Activated naive CD4-positive, alpha-beta T cell treated with anti-CD3 and anti-CD28 coated beads, Interleukin-2, amount 50 U/mL, for 72 hours (primary cell): ENCODE data around the gene ZCCHC2. TPM values are rescaled to one million over a fixed set of nuclear protein-coding genes. Genes with fewer than 3 reads are reported as not detected.

Experiments
- ATAC-seq, 2 donors: fragments of 150-1000 bp; cut with Tn5 transposase; 2 replicates each; pipeline ENCODE4 v1.10.0; 2021; ENCODE audit warnings: mild to moderate bottlenecking in 2 of 2, moderate library complexity in 2 of 2
- DNase-seq, 2 donors: peaks; one replicate each; pipeline ENCODE4 v3.0.0; 2021 to 2022; ENCODE audit warnings: low spot score in 2 of 2
- H3K27ac Mint-ChIP-seq, 2 donors: one replicate each; pipeline ENCODE4 v1.8.0; 2022; ENCODE audit warnings: mild to moderate bottlenecking in 2 of 2, mixed read lengths in 2 of 2
- H3K36me3 Mint-ChIP-seq, 2 donors: one replicate each; pipeline ENCODE4 v1.8.0; 2022; ENCODE audit warnings: mixed read lengths in 2 of 2
- H3K9me3 Mint-ChIP-seq, 2 donors: one replicate each; pipeline ENCODE4 v1.8.0; 2022; ENCODE audit warnings: mixed read lengths in 2 of 2
- total RNA-seq, 2 donors: library from RNA; stranded (reverse); gene quantifications; one replicate each; pipeline ENCODE4 v1.2.3, GENCODE V29; 2022

Gene ZCCHC2
- total RNA-seq, 2 donors from 2014 or later, result 33.8 to 66.0 TPM

DNA sequence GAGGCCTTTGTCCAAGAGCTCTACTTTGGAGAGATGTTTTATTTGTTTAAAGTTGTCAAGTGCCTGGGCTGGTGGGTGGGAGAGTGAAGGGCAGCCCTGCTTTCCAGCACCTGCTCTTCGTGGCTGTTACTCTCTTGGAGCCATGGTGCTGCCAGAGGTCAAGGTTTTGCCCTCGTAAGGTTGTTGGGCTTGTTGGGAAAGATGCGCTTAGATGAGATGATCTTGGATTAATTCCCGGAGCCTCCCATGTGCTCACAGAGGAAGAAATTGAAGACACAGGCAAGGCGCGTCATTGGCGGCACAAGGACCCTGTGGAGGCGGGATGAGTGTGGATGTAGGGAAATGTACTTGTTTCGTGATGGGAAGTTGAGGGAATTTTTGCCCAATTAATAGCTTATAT, 27.9 kb downstream of the ZCCHC2 start:
- H3K36me3 Mint-ChIP-seq, result peaks cover 15 to 25% of the 10 kb centered on the region in 2 donors
- H3K9me3 Mint-ChIP-seq, result no peaks in the 10 kb centered on the region
- DNase-seq (no peak), ATAC-seq (no peak)
- no peak overlapping the region for H3K27ac Mint-ChIP-seq

DNA sequence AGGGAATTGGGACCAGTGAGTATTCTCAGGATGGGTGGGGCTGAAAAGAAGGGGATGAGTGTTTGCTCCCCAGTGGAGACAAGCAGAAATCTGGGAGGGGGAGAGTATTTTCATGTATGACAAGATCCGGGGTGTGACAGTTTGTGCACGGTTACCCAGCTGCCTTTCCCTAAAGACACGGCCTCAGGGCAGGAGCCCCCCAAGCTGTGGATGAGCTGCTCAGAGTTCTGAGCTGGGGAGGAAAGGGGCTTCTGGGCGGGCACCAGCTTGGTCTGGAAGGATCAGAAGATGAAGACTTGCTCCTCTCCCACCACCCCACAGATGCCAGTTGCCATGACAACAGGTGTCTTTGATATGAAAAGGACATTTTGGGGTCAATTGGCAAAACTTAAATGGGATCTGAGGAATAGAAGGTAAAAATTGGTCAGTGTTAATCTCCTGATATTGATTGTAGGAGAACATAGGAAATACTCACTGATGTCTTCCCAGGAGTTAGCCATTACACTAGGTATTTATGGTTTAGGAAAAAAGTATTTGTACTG, 29.2 kb downstream of the ZCCHC2 start:
- DNase-seq (no peak), ATAC-seq (no peak)
- peaks cover 19 to 25% of the 10 kb centered on the region in 2 donors for H3K36me3 Mint-ChIP-seq
- H3K27ac Mint-ChIP-seq, result no peak overlapping the region
- H3K9me3 Mint-ChIP-seq, result no peaks in the 10 kb centered on the region

DNA sequence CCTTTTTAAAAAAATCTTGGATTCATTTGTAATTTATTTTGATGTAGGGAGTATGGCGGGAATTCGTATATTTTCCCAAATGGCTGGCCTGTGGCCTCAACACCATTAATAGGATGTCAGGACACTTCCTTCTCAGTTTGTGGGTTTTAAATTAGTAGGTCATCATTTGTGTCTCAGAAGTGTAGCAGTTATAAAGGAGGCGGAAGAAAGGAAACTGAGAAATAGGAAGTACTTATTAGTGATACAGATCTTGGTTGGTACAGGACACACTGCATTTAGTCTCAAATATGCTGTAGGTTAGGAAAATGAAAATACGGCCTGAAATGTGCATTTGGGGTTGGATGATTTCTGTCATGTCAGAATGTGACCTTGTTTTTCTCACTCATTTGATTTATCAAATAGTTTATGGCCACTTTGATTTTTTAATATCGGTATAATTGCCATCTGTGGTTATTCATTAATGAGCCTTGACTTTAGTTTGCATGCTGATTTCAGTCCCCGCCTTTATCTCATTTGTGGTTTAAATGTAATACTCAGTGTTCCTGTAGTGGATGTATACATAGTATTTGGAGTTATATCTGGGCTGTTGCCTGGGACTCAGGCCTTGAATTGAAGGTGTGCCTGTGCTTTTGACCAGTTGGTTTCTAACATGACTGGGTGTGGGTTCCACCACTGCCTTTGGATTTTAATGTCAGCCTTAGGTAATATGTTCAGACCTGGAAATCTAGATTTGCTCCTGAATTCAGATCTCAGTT, 31.4 kb downstream of the ZCCHC2 start:
- no peaks in the 10 kb centered on the region for H3K9me3 Mint-ChIP-seq
- H3K36me3 Mint-ChIP-seq, result peaks cover 21 to 25% of the 10 kb centered on the region in 2 donors
- H3K27ac Mint-ChIP-seq, result no peak overlapping the region
- no peak for ATAC-seq
- DNase-seq, result no peak

DNA sequence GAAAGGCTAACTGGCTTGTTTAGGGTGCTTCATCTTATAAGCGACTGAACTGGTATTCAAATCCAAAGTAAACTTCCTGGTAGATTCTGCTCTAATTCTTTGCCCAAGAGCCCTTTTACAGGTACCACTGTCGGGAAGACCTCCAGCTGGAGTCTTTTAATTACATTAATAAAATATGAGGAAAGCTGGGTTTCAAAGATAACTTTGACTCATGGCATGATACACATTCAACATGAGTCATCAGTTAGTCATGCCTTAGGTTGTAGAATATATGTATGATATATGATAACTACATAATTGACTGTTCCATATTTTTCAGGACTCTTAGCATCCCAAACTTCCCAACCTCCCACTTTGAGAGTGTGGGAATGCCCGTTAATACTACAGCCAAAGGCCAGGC, 32.3 kb downstream of the ZCCHC2 start:
- peaks cover 25% of the 10 kb centered on the region in 2 donors for H3K36me3 Mint-ChIP-seq
- ATAC-seq, result peak; percentile 73 to 77
- no peak for DNase-seq
- H3K9me3 Mint-ChIP-seq, result no peaks in the 10 kb centered on the region
- peak overlapping the region in 1 of 2 donors; percentile 11 for H3K27ac Mint-ChIP-seq

DNA sequence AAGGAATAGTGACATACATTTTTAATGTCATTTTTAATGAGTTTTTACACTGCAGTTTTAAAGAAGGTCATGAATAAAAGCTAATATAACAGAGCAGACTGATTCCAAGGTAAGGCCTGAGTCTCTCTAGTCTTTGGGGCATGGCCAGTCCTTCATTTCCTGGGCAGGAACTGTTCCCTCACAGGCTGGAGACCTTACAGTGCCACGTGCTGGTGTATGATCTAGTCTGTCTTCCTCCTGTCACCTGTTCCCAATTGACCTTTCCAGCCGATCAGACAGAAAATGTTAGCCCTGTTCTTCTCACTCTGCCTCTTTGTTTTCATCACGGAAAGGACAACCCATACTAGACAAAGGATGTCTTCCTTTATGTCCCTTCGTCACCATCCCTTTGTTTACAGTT, 33.6 kb downstream of the ZCCHC2 start:
- Mint-ChIP-seq H3K27ac (peak overlapping the region in 1 of 2 donors; percentile 6), H3K36me3 (peaks cover 22 to 26% of the 10 kb centered on the region in 2 donors), H3K9me3 (no peaks in the 10 kb centered on the region)
- no peak for DNase-seq
- no peak for ATAC-seq

DNA sequence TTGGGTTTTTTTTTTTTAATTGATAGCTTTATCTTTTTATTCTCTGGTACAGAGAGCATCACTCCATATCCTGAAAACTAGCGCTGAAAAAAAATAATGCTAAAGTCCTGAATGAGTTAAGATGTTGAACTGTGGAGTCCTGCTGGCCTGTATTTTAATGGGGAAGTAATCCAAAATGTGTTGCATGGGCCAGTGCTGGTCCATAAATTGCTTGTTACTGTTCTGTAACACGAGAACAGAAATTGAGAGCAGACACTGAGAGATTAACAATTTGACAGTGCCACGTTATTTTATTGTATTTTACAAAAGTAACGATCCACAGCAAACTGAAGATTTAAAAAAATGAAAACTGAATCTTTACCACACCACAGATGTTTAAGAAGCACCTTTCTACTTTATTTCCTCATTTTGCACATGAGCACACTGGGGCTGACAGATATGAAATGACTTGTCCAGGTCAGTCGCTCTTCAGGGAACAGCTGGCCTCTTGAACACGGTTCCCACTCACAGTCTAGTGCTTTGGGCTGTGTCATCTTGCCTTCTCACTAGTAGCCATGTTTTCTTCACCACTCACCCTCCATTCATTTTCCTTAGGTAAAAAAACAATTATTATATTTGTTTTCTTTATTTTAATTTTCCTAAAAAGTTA, 35.3 kb downstream of the ZCCHC2 start:
- Mint-ChIP-seq H3K9me3 (no peaks in the 10 kb centered on the region), H3K27ac (no peak overlapping the region), H3K36me3 (peaks cover 29 to 34% of the 10 kb centered on the region in 2 donors)
- DNase-seq (no peak), ATAC-seq (no peak)

DNA sequence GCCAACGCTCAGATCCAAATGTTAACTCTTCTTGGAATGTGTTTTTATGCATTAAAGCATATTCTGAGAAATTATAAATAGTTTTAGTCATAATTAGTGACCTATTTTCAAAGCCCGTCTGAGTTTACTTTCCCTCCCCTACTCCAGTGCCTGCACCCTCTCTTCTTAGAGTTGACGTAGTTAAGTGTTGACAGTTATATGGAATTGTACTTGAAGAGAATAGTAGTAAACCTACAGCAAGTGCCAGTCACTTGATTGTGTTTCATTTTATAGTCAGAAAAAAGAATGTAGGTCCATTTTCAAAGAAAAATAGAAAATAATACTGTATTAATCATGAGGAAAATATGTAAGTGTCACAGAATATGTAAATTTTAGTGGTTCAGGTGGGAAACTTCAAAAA, 41.2 kb downstream of the ZCCHC2 start:
- Mint-ChIP-seq H3K27ac (no peak overlapping the region), H3K36me3 (peaks cover 23 to 39% of the 10 kb centered on the region in 2 donors), H3K9me3 (no peaks in the 10 kb centered on the region)
- ATAC-seq (no peak), DNase-seq (no peak)

DNA sequence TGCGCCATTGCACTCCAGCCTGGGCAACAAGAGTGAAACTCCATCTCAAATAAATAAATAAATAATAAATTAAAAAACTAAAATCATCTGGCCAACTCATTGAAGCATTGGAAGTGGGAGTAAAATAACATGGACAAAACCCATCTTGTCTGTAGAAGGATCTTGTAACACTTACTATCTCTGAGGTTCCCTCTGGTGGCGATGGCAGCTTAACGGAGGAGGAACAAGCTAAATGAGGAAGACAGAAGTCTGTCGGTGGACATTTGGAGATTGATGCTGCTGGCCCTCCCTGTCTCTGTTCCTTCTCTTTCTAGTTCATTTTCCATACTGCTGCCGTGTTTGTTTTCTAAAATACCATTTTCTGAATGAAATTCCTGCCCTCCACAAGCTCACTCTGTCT, 43.4 kb downstream of the ZCCHC2 start:
- no peak overlapping the region for H3K27ac Mint-ChIP-seq
- H3K9me3 Mint-ChIP-seq, result peaks cover 0 to 4% of the 10 kb centered on the region in 2 donors
- DNase-seq (no peak), ATAC-seq (no peak)
- H3K36me3 Mint-ChIP-seq, result peaks cover 18 to 54% of the 10 kb centered on the region in 2 donors

DNA sequence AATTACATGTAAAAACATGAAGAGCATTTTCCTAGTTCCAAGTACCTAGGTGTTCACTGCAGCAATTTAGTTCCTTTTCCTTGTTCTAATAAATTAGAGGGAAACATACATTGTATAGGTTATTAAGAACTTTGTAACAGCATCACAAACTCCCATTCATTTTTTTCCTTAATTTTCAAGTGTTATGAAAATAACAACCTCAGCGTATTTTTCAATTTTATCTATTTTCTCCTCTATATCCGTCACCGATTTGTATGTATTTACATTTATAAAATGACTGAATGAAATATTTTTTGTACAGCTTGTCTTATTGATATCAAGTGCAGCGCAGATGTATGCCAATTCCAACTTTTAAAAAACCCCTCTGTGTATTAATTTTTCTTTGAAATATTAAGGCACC, 44.0 kb downstream of the ZCCHC2 start:
- Mint-ChIP-seq H3K27ac (no peak overlapping the region), H3K36me3 (peaks cover 12 to 54% of the 10 kb centered on the region in 2 donors), H3K9me3 (peaks cover 0 to 4% of the 10 kb centered on the region in 2 donors)
- ATAC-seq (no peak), DNase-seq (no peak)

DNA sequence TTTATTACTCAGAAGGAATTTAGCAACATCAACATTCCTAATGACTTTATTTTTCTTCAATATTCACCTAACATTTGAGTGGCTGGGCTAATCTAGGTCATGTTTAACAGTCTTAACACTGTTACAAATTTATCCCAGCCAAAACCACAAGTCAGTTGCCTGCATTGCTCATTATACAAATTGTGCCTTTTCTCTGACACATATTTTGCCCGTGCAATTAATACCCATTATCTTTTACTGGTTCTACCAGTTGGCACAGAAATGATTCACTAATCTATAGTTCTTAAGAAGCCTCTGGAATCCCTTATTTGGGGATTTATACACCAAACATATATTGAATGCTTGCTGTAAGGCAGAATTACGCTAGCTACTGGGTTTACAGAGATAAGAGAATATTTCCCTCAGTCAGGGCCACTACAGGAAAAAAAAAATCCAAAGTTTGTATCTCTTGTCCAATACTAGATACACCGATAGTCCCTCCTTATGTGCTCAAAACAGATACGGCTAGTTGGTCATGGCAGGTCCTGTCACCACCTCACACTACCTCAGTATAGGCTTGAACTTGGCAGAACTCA, 46.3 kb downstream of the ZCCHC2 start:
- DNase-seq (no peak), ATAC-seq (no peak)
- no peak overlapping the region for H3K27ac Mint-ChIP-seq
- peaks cover 14 to 61% of the 10 kb centered on the region in 2 donors for H3K36me3 Mint-ChIP-seq
- H3K9me3 Mint-ChIP-seq, result peaks cover 0 to 4% of the 10 kb centered on the region in 2 donors

DNA sequence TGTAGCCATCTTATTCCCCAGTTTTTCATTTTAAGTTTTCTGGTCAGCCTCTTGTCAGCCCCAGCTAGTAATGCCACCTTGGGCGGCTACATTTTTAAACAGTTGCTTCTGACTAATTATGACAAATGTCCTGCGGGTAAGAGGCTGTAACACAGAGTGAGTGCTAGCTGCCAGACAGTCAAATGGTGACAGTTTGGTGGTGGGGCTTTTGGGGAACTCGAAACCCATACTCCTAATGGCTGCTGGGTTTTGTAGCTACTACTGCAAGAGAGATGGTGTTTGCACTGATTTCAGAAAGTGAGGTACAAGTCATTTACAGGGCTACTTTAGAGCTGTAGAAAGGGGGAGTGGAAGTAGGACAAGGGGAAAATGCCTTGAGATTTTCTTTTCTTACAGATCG, 48.2 kb downstream of the ZCCHC2 start:
- peaks cover 26 to 78% of the 10 kb centered on the region in 2 donors for H3K36me3 Mint-ChIP-seq
- peaks cover 0 to 4% of the 10 kb centered on the region in 2 donors for H3K9me3 Mint-ChIP-seq
- peak overlapping the region; percentile 8 to 35 for H3K27ac Mint-ChIP-seq
- DNase-seq (no peak), ATAC-seq (peak; percentile 31 to 59)

DNA sequence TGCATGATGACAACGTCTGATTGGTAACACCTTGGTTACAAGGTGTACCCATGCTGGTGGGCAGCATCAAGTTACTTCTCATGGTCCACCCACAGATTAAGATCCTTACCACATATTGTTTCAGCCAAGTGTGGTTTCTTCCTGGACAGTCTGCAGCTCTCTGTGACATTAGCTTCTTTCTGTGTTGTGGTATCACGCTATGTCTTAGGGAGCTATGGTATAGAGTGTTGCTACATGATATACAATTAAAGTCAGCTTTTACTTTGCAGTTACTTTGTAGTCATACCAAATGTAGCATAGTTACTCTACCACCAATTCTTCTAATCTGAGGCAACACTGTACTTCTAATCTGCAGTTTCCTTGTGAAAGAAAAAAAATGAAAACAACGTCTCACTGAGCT, 48.8 kb downstream of the ZCCHC2 start:
- H3K36me3 Mint-ChIP-seq, result peaks cover 26 to 73% of the 10 kb centered on the region in 2 donors
- H3K27ac Mint-ChIP-seq, result peak overlapping the region; percentile 35 to 87
- H3K9me3 Mint-ChIP-seq, result peaks cover 0 to 4% of the 10 kb centered on the region in 2 donors
- ATAC-seq, result peak; percentile 83 to 84
- no peak for DNase-seq

DNA sequence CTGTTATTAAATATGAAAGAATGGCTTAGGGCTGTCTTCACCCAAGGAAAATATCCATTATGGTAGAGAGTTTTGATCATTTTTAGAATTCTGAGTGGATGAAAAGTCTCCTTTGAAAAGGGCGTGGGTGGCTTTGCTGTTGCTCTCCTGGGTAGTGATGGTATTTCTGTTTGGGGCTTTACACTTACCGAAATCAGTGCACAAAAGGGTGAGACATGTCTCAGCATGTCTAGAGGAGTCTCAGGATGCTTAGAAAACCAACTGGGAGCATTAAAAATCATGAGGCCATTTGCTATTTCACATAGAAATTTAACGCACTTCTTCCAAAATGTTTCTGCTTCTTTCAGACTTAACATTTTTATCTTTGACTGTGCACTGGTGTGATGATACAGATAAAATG, 49.6 kb downstream of the ZCCHC2 start:
- ATAC-seq (no peak), DNase-seq (no peak)
- Mint-ChIP-seq H3K9me3 (peaks cover 0 to 4% of the 10 kb centered on the region in 2 donors), H3K36me3 (peaks cover 26 to 67% of the 10 kb centered on the region in 2 donors), H3K27ac (peak overlapping the region in 1 of 2 donors; percentile 35)

DNA sequence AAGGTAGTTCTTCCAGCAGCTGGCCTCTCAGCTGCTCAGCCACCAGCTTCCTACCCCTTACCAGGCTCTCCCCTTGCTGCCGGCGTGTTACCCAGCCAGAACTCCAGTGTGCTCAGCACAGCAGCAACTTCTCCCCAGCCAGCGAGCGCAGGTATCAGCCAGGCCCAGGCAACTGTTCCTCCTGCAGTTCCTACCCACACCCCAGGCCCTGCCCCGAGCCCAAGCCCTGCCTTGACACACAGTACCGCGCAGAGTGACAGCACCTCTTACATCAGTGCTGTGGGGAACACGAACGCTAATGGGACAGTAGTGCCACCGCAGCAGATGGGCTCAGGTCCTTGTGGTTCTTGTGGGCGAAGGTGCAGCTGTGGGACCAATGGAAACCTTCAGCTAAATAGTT, 52.0 kb downstream of the ZCCHC2 start:
- H3K9me3 Mint-ChIP-seq, result peaks cover 0 to 4% of the 10 kb centered on the region in 2 donors
- H3K27ac Mint-ChIP-seq, result peak overlapping the region; percentile 33 to 83
- DNase-seq (no peak), ATAC-seq (no peak)
- peaks cover 26 to 50% of the 10 kb centered on the region in 2 donors for H3K36me3 Mint-ChIP-seq

DNA sequence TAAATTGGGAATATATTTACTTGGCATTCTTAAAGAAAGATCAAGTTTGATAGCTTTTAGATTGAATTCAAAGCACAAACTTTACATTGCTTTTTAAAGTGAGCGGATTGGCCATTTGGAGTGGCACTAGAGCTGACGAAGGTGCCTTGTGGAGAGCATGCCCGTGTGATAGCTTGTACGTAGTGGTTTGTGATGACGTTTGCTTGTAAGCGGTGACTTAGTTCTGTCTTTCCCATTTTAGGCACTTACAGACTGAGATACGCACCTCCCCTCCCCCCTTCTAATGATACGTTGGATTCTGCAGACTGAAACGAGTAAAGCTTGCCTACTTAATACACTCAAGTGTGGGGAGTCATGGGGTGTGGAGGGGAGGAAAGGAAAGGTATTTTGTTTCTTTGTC, 53.4 kb downstream of the ZCCHC2 start:
- DNase-seq, result no peak
- peak overlapping the region in 1 of 2 donors; percentile 26 for H3K27ac Mint-ChIP-seq
- H3K9me3 Mint-ChIP-seq, result no peaks in the 10 kb centered on the region
- no peak for ATAC-seq
- peaks cover 20 to 35% of the 10 kb centered on the region in 2 donors for H3K36me3 Mint-ChIP-seq

DNA sequence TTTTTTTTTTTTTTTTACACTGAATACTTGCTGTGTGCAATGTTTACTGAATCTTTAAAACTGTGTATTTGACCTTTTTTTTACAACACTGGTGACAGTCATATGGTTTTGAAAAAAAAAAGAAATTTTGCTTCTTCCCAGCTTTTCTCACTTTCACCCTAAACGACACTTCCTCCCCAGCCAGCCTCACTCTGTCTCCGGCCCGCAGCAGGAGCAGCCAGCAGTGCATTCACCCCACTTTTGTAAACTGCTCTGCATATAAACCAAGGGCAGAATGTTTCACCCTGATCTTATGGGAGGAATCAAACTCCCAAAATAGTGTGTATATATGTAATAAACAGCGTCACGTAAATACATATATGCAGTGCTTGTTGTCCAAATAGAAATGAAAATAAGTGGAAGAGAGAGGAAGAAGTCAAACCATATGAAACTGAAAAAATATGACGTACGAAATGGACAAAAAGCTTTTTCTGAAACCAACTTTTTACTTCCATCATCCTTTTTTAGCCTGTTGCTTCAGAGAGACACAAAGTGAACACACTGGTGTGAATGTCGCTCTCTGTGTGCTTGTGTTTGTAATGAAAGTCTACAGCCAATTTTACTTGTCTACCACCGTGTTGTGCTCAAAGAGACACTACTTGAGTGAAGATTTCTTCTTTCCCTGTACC, 54.2 kb downstream of the ZCCHC2 start:
- ATAC-seq (no peak), DNase-seq (no peak)
- Mint-ChIP-seq H3K27ac (no peak overlapping the region), H3K36me3 (peaks cover 20 to 28% of the 10 kb centered on the region in 2 donors), H3K9me3 (no peaks in the 10 kb centered on the region)

DNA sequence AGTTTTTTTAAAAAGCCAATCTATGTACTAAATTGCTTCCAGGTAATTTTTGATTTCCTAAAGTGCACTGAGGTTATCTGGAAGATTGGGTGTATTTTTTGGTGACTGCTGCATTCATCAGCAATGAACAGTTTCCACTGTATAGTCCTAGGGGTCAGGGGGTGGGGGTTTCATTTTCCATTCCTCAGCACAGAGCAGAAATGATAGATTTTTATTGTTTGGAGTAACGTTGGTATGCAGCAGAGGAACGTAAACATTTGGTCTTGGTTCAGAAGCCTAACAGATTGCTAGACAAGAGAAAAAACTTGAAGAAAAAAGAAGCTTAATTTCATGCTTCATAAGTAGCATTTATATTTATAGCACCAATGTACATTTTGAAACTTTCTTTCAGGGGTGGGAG, 54.9 kb downstream of the ZCCHC2 start:
- H3K9me3 Mint-ChIP-seq, result no peaks in the 10 kb centered on the region
- ATAC-seq (no peak), DNase-seq (no peak)
- peaks cover 20 to 26% of the 10 kb centered on the region in 2 donors for H3K36me3 Mint-ChIP-seq
- peak overlapping the region in 1 of 2 donors; percentile 24 for H3K27ac Mint-ChIP-seq
